HG03521 (cell line): ENCODE results near the gene STAT5B.
"Not testable (repeated sequence)": the region's sequence is repeated elsewhere in the genome, so short reads cannot be mapped to it uniquely, and the experiment has no call there.

ENCODE experiments used
- ATAC-seq: cut with Tn5 transposase; IDR thresholded peaks from one replicate; pipeline ENCODE4 v1.9.1; 2021; ENCODE audit warnings: mild to moderate bottlenecking, moderate library complexity; ENCODE audit not compliant: unreplicated experiment

The STAT5B gene

GRCh38 chr17:42241871-42242270, 34.3 kb downstream of the STAT5B start:
- ATAC-seq, result no peak

GRCh38 chr17:42240863-42241262, 35.3 kb downstream of the STAT5B start:
- not testable (repeated sequence) for ATAC-seq

- no peak for ATAC-seq
Measured at GRCh38 chr17:42240201-42240600, 36.0 kb downstream of the STAT5B start.

GRCh38 chr17:42239576-42239975, 36.6 kb downstream of the STAT5B start:
- ATAC-seq, result not testable (repeated sequence)

GRCh38 chr17:42236760-42237159, 39.4 kb downstream of the STAT5B start:
- no peak for ATAC-seq

GRCh38 chr17:42233994-42234393, 42.2 kb downstream of the STAT5B start:
- no peak for ATAC-seq

- ATAC-seq, result no peak
Measured at GRCh38 chr17:42233156-42233555, 43.0 kb downstream of the STAT5B start.

GRCh38 chr17:42230225-42230624, 46.0 kb downstream of the STAT5B start:
- ATAC-seq, result no peak

- ATAC-seq, result no peak
Measured at GRCh38 chr17:42227849-42228700, 48.1 kb downstream of the STAT5B start.

GRCh38 chr17:42225646-42226045, 50.5 kb downstream of the STAT5B start:
- ATAC-seq, result no peak

GRCh38 chr17:42224651-42225050, 51.5 kb downstream of the STAT5B start:
- ATAC-seq, result no peak

GRCh38 chr17:42221886-42222745, 54.1 kb downstream of the STAT5B start:
- ATAC-seq, result no peak

- ATAC-seq, result not testable (repeated sequence)
Measured at GRCh38 chr17:42219280-42219679, 56.9 kb downstream of the STAT5B start.

GRCh38 chr17:42214156-42214555, 62.0 kb downstream of the STAT5B start:
- no peak for ATAC-seq

- ATAC-seq, result no peak
Measured at GRCh38 chr17:42212382-42212781, 63.8 kb downstream of the STAT5B start.

- ATAC-seq, result not testable (repeated sequence)
Measured at GRCh38 chr17:42211921-42212341, 64.3 kb downstream of the STAT5B start.

- ATAC-seq, result no peak
Measured at GRCh38 chr17:42210046-42210445, 66.1 kb downstream of the STAT5B start.

GRCh38 chr17:42206153-42206612, 70.0 kb downstream of the STAT5B start:
- ATAC-seq, result not testable (repeated sequence)

- no peak for ATAC-seq
Measured at GRCh38 chr17:42203354-42203753, 72.8 kb downstream of the STAT5B start.

- no peak for ATAC-seq
Measured at GRCh38 chr17:42202696-42203095, 73.5 kb downstream of the STAT5B start.

GRCh38 chr17:42202159-42202558, 74.0 kb downstream of the STAT5B start:
- no peak for ATAC-seq

- ATAC-seq, result no peak
Measured at GRCh38 chr17:42201458-42201772, 74.8 kb downstream of the STAT5B start.
